ENCODE measurements around the gene DIS3L2. TPM values are rescaled to one million over a fixed set of nuclear protein-coding genes. Genes with fewer than 3 reads are reported as not detected.

Gene DIS3L2
- total RNA-seq, 1 experiment from 2014 or later, result 32.6 TPM

DNA sequence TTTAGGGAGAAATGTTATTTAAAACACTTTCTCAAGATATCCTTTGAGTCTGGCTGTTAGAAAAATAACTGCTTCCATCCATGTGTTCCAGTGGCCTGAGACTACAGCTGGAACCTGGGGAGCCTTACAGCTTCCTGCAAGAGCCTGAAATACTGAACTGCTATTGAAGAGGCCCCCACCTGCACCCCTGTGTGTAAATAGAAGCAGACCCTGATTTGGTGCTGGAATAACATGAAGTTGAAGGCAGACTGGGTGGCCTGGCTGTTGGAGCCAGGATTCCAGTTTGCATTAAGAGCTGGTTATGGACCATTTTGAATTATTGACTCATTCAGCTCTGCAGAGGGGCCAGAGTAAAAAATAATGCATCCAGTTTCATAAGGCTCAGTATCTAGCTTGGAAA, 61.9 kb downstream of the DIS3L2 start:
- Mint-ChIP-seq H3K9me3 (ENCODE audit: unreplicated experiment) (no peaks in the 10 kb centered on the region), H3K4me3 (ENCODE audit: unreplicated experiment) (no peak overlapping the region), H3K4me1 (ENCODE audit: insufficient read depth, unreplicated experiment) (peaks cover under 1% of the 10 kb centered on the region), H3K27ac (ENCODE audit: low read depth, unreplicated experiment) (no peak overlapping the region), H3K27me3 (ENCODE audit: insufficient read depth, unreplicated experiment) (no peaks in the 10 kb centered on the region), H3K36me3 (ENCODE audit: insufficient read depth, unreplicated experiment) (peaks cover 26% of the 10 kb centered on the region)
- intact Hi-C loops (cut with micrococcal nuclease), result no loop called here
- TF ChIP-seq, protein P1, sequence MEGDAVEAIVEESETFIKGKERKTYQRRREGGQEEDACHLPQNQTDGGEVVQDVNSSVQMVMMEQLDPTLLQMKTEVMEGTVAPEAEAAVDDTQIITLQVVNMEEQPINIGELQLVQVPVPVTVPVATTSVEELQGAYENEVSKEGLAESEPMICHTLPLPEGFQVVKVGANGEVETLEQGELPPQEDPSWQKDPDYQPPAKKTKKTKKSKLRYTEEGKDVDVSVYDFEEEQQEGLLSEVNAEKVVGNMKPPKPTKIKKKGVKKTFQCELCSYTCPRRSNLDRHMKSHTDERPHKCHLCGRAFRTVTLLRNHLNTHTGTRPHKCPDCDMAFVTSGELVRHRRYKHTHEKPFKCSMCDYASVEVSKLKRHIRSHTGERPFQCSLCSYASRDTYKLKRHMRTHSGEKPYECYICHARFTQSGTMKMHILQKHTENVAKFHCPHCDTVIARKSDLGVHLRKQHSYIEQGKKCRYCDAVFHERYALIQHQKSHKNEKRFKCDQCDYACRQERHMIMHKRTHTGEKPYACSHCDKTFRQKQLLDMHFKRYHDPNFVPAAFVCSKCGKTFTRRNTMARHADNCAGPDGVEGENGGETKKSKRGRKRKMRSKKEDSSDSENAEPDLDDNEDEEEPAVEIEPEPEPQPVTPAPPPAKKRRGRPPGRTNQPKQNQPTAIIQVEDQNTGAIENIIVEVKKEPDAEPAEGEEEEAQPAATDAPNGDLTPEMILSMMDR (IDR thresholded peaks at IDR 0.05; ENCODE audit: unreplicated experiment), result no peak
- ChIA-PET CTCF (interaction anchor here (1.4 kb wide), 1 partner anchor 37 kb away, joined by 3 read pairs; no protein-coding TSS in a partner anchor), POLR2A (interaction anchor here (1.3 kb wide), 1 partner anchor 9 kb away, joined by 4 read pairs; no protein-coding TSS in a partner anchor)
- BruUV-seq (replicated peaks), result no TSS peak
- no peak for DNase-seq (ENCODE audit: unreplicated experiment)

DNA sequence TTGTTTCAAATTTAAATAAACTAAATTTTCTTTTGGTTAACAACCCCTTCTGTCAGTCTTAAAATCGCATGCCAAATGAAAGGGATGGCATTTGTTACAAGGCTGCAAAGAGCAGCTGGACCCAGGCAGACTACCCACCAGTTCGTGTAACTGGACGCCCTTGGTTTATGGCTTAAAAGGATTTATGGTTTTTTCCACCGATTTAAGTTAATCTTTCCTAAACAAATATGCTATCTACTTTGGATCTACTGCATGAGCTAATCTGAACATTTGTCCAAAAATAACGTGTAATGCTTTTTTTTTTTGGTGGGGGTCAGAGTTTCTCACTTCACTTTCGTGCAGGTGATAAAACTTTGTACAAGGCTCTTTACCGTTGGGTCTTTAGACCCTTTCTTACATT, 62.9 kb downstream of the DIS3L2 start:
- H3K4me1 Mint-ChIP-seq (ENCODE audit: insufficient read depth, unreplicated experiment), result peaks cover 6% of the 10 kb centered on the region
- H3K9me3 Mint-ChIP-seq (ENCODE audit: unreplicated experiment), result no peaks in the 10 kb centered on the region
- ChIA-PET POLR2A (no interaction called here), CTCF (interaction anchor here (0.7 kb wide), 1 partner anchor 81 kb away, joined by 3 read pairs; no protein-coding TSS in a partner anchor)
- H3K27ac Mint-ChIP-seq (ENCODE audit: low read depth, unreplicated experiment), result no peak overlapping the region
- H3K36me3 Mint-ChIP-seq (ENCODE audit: insufficient read depth, unreplicated experiment), result peaks cover 29% of the 10 kb centered on the region
- H3K4me3 Mint-ChIP-seq (ENCODE audit: unreplicated experiment), result no peak overlapping the region
- no peak for DNase-seq (ENCODE audit: unreplicated experiment)
- intact Hi-C loops (cut with micrococcal nuclease), result no loop called here
- no TSS peak for BruUV-seq (replicated peaks)
- no peaks in the 10 kb centered on the region for H3K27me3 Mint-ChIP-seq (ENCODE audit: insufficient read depth, unreplicated experiment)
- TF ChIP-seq, protein P1 (IDR thresholded peaks at IDR 0.05; ENCODE audit: unreplicated experiment), result no peak

DNA sequence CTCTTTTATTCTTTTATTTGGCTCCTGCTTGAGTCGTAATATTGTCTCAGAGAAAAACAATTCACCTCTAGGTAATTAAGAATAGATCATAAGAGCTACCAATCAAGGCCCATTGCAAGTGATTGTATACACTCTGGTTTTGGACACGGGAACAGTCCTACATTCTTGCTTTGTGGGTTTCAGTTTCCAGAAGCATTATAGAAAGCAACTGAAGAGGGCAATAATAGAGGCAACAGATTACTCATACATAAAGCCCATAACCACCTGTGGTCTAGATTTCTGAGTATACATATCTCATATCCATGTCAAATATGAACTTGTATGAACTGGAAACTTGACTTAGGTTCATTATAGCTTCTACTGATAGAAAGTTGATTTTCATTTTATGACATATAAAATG, 65.4 kb downstream of the DIS3L2 start:
- intact Hi-C loops (cut with micrococcal nuclease), result no loop called here
- ChIA-PET POLR2A (interaction anchor here (1.0 kb wide), 1 partner anchor 13 kb away, joined by 4 read pairs; no protein-coding TSS in a partner anchor), CTCF (interaction anchor here (0.5 to 0.7 kb wide), 2 partner anchors 33 to 49 kb away, joined by 3 to 4 read pairs; no protein-coding TSS in a partner anchor)
- no peak for DNase-seq (ENCODE audit: unreplicated experiment)
- BruUV-seq (replicated peaks), result no TSS peak
- Mint-ChIP-seq H3K9me3 (ENCODE audit: unreplicated experiment) (peaks cover 3% of the 10 kb centered on the region), H3K27ac (ENCODE audit: low read depth, unreplicated experiment) (no peak overlapping the region), H3K4me1 (ENCODE audit: insufficient read depth, unreplicated experiment) (peaks cover 6% of the 10 kb centered on the region), H3K36me3 (ENCODE audit: insufficient read depth, unreplicated experiment) (peaks cover 29% of the 10 kb centered on the region), H3K27me3 (ENCODE audit: insufficient read depth, unreplicated experiment) (no peaks in the 10 kb centered on the region), H3K4me3 (ENCODE audit: unreplicated experiment) (no peak overlapping the region)
- TF ChIP-seq, protein P1 (IDR thresholded peaks at IDR 0.05; ENCODE audit: unreplicated experiment), result no peak

DNA sequence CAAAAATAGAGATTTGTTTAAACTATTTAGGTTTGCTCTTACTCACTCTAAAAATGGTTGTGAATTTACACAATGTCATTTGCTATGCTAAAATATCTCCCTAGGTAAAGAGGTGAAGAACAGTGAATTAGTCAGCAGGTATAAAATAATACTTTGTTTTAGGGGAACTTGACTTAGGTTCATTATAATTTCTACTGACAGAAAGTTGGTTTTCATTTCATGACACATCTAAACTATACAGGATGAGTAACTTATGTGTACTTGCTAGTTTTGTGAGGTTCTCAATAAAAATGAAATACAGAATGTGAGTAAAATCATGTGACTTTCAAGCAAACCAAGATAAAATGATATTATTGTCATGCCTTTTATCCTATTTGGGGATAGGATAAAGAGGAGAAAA, 66.0 kb downstream of the DIS3L2 start:
- DNase-seq (ENCODE audit: unreplicated experiment), result no peak
- Mint-ChIP-seq H3K27ac (ENCODE audit: low read depth, unreplicated experiment) (no peak overlapping the region), H3K4me3 (ENCODE audit: unreplicated experiment) (no peak overlapping the region), H3K9me3 (ENCODE audit: unreplicated experiment) (peaks cover 8% of the 10 kb centered on the region), H3K27me3 (ENCODE audit: insufficient read depth, unreplicated experiment) (no peaks in the 10 kb centered on the region), H3K36me3 (ENCODE audit: insufficient read depth, unreplicated experiment) (peaks cover 29% of the 10 kb centered on the region), H3K4me1 (ENCODE audit: insufficient read depth, unreplicated experiment) (peaks cover 6% of the 10 kb centered on the region)
- POLR2A ChIA-PET, result no interaction called here
- BruUV-seq (replicated peaks), result no TSS peak
- TF ChIP-seq, protein P1 (IDR thresholded peaks at IDR 0.05; ENCODE audit: unreplicated experiment), result no peak
- intact Hi-C loops (cut with micrococcal nuclease), result no loop called here
- CTCF ChIA-PET, result no interaction called here
